Fibroblast of the aortic adventitia (primary cell): Measurements from ENCODE around the gene GHRHR. TPM values are rescaled to one million over a fixed set of nuclear protein-coding genes. Genes with fewer than 3 reads are reported as not detected.

Source experiments
- DNase-seq: peaks from one replicate; pipeline ENCODE4 v3.0.0-alpha.2; 2010; ENCODE audit warnings: low read depth
- H3K4me3 ChIP-seq: 2 replicates; pipeline ENCODE4 v1.5.1; 2011; ENCODE audit warnings: low read depth, mild to moderate bottlenecking, control low read depth, low read length, moderate library complexity
- CTCF ChIP-seq: IDR thresholded peaks from 2 replicates; pipeline ENCODE4 v1.5.1; 2011; ENCODE audit warnings: mild to moderate bottlenecking, low read length, control low read depth, inconsistent platforms; ENCODE audit not compliant: insufficient read depth
- total RNA-seq: library from RNA; depleted of rRNA; stranded (reverse); fragments of >200 nt; gene quantifications from 2 replicates; pipeline ENCODE4 v1.2.3, GENCODE V29; 2012; ENCODE audit warnings: low replicate concordance

The GHRHR gene
- total RNA-seq, 1 donor, result not detected

- no peak for DNase-seq
- TF ChIP-seq CTCF, result no peak
- H3K4me3 ChIP-seq, result no peak overlapping the region
These were observed 46.4 kb upstream of the GHRHR start for GRCh38 chr7:30917216-30917893.

GRCh38 chr7:30918676-30919075, 45.1 kb upstream of the GHRHR start:
- TF ChIP-seq CTCF, result no peak
- DNase-seq, result no peak
- no peak overlapping the region for H3K4me3 ChIP-seq

DNA sequence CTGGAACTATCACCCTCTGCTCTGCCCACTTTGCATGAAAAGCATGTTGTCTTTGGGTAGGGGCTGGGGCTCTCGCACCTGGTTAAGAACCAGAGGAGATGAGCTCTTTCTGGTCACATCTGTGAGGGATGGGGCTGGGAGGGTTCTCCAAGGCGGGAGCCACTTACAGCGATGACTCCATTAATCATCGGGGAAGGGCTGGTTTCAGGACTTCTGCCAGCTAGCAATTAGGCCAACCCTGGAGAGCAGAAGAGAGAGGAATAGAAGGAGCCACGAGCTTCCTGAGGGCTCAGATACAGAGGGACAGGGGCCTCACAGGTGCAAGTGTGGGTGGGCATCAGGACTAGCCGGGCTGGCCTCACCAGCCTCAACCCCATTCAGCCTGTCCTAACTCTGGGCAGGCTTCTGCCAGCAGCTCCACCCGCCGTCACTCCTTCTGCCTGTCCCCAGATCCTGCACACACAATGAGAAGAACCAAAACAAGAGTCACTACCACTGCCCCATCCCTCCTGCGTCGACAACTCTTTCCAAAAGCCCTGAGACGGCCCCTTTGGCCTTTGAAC, 43.7 kb upstream of the GHRHR start:
- peak; percentile 57 for DNase-seq
- no peak overlapping the region for H3K4me3 ChIP-seq
- no peak for TF ChIP-seq CTCF

GRCh38 chr7:30920584-30921539, 42.9 kb upstream of the GHRHR start:
- TF ChIP-seq CTCF, result no peak
- H3K4me3 ChIP-seq, result no peak overlapping the region
- peak; percentile 63 for DNase-seq

GRCh38 chr7:30921540-30922401, 42.0 kb upstream of the GHRHR start:
- DNase-seq, result no peak
- H3K4me3 ChIP-seq, result no peak overlapping the region
- TF ChIP-seq CTCF, result no peak

DNA sequence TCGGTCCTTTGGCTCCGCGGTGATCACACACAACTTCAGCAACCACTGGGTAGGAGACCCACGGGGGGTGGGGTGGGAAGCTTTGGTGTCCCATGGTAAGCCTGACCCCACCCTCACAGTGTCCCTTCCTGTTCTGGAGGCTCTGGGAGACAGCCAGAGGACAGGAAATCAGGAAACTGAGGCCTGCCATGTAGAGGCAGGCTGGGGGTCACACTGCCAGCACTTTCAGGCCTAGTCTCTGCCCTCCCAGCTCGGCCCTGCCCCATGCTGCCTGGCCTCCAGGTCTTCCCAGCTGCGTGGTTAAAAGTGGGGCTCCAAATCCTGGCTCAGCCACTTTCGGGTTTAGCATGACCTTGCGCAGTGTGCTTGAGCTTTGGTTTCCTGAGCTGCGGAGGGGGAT, 41.2 kb upstream of the GHRHR start:
- H3K4me3 ChIP-seq, result no peak overlapping the region
- DNase-seq, result no peak
- TF ChIP-seq CTCF, result no peak
